T-helper 9 cell (primary cell): ENCODE measurements around the gene LMNA.

ENCODE experiments used
- DNase-seq: peaks from one replicate; pipeline ENCODE4 v3.0.0-alpha.2; 2020

LMNA gene

GRCh38 chr1:156143765-156144489 is 29.4 kb downstream of the LMNA start:
- no peak for DNase-seq

- DNase-seq, result no peak
Observed at GRCh38 chr1:156144742-156145141, 30.2 kb downstream of the LMNA start.

GRCh38 chr1:156145650-156146019 is 31.1 kb downstream of the LMNA start:
- no peak for DNase-seq

GRCh38 chr1:156146020-156146768 is 31.7 kb downstream of the LMNA start:
- DNase-seq, result no peak

- no peak for DNase-seq
Observed at GRCh38 chr1:156146769-156147405, 32.4 kb downstream of the LMNA start.

- DNase-seq, result no peak
Observed at GRCh38 chr1:156148216-156148615, 33.7 kb downstream of the LMNA start.

- no peak for DNase-seq
Observed at GRCh38 chr1:156149374-156150332, 35.1 kb downstream of the LMNA start.

GRCh38 chr1:156150333-156151011 is 36.0 kb downstream of the LMNA start:
- no peak for DNase-seq

GRCh38 chr1:156151093-156151688 is 36.7 kb downstream of the LMNA start:
- DNase-seq, result no peak

GRCh38 chr1:156152628-156153027 is 38.1 kb downstream of the LMNA start:
- DNase-seq, result no peak

GRCh38 chr1:156153362-156153761 is 38.9 kb downstream of the LMNA start, which contains the start of gene SEMA4A:
Gene SEMA4A, plus strand, starts transcription at chr1:156153585. Its CDS starts 994 bp downstream, at chr1:156154579.
- no peak for DNase-seq

- no peak for DNase-seq
Observed at GRCh38 chr1:156154317-156154749, 39.8 kb downstream of the LMNA start.

- DNase-seq, result no peak
Observed at GRCh38 chr1:156155756-156156510, 41.4 kb downstream of the LMNA start.

- no peak for DNase-seq
Observed at GRCh38 chr1:156157506-156157905, 43.0 kb downstream of the LMNA start.

GRCh38 chr1:156157966-156158365 is 43.5 kb downstream of the LMNA start:
- no peak for DNase-seq

- no peak for DNase-seq
Observed at GRCh38 chr1:156160000-156160742, 45.7 kb downstream of the LMNA start.

- DNase-seq, result peak; percentile 60
Observed at GRCh38 chr1:156160743-156161171, 46.2 kb downstream of the LMNA start.

- DNase-seq, result no peak
Observed at GRCh38 chr1:156162430-156163037, 48.0 kb downstream of the LMNA start.

- DNase-seq, result no peak
Observed at GRCh38 chr1:156163712-156164111, 49.2 kb downstream of the LMNA start.
